Endodermal cell (in vitro differentiated cells): Measurements from ENCODE around the gene ADGRL3. TPM values are rescaled to one million over a fixed set of nuclear protein-coding genes. Genes with fewer than 3 reads are reported as not detected.

Source experiments
- DNase-seq: peaks from one replicate; pipeline ENCODE4 v3.0.0-alpha.2; 2017
- H3K27ac ChIP-seq: 2 replicates; pipeline ENCODE4 v1.5.1; 2013; ENCODE audit warnings: mild to moderate bottlenecking, low read depth, low read length, moderate library complexity
- H3K27me3 ChIP-seq: 2 replicates; pipeline ENCODE4 v1.6.1; 2013; ENCODE audit warnings: mild to moderate bottlenecking, low read length, moderate library complexity; ENCODE audit not compliant: insufficient read depth, control insufficient read depth, poor library complexity, severe bottlenecking
- H3K36me3 ChIP-seq: 2 replicates; pipeline ENCODE4 v1.7.0; 2013; ENCODE audit warnings: mild to moderate bottlenecking, low read length, moderate library complexity; ENCODE audit not compliant: control insufficient read depth, insufficient read depth
- H3K4me1 ChIP-seq: one replicate; pipeline ENCODE4 v1.7.0; 2013; ENCODE audit warnings: low read length; ENCODE audit not compliant: control insufficient read depth, insufficient read depth
- H3K4me3 ChIP-seq: 2 replicates; pipeline ENCODE4 v1.5.1; 2013; ENCODE audit warnings: mild to moderate bottlenecking, low read length, moderate library complexity
- H3K9ac ChIP-seq: 2 replicates; pipeline ENCODE4 v1.6.1; 2013; ENCODE audit warnings: mild to moderate bottlenecking, low read length, moderate library complexity; ENCODE audit not compliant: poor library complexity, severe bottlenecking; ENCODE audit errors: extremely low read depth
- H3K9me3 ChIP-seq: 2 replicates; pipeline ENCODE4 v1.6.1; 2013; ENCODE audit warnings: mild to moderate bottlenecking, low read length, moderate library complexity; ENCODE audit not compliant: control insufficient read depth
- H3K27ac Mint-ChIP-seq: 2 replicates; pipeline ENCODE4 v1.8.0; 2020; ENCODE audit warnings: mixed read lengths
- H3K27me3 Mint-ChIP-seq: 2 replicates; pipeline ENCODE4 v1.8.0; 2021; ENCODE audit warnings: mild to moderate bottlenecking, mixed read lengths; ENCODE audit not compliant: insufficient read depth
- H3K36me3 Mint-ChIP-seq: 2 replicates; pipeline ENCODE4 v1.8.0; 2020; ENCODE audit warnings: low read depth, mixed read lengths
- H3K4me1 Mint-ChIP-seq: 2 replicates; pipeline ENCODE4 v1.8.0; 2020; ENCODE audit warnings: mixed read lengths
- H3K4me3 Mint-ChIP-seq: 2 replicates; pipeline ENCODE4 v1.8.0; 2020; ENCODE audit warnings: mild to moderate bottlenecking, moderate library complexity, mixed read lengths
- H3K9me3 Mint-ChIP-seq: 2 replicates; pipeline ENCODE4 v1.8.0; 2020; ENCODE audit warnings: mild to moderate bottlenecking, mixed read lengths
- whole genome bisulfite sequencing, 2 experiments: methylation state at CpG; one replicate each; pipeline versions ENCODE4 v1.1.5 to v1.1.7; 2013; ENCODE audit warnings: missing lambda C conversion rate in 2 of 2, mixed read lengths in 1 of 2; ENCODE audit not compliant: insufficient coverage in 1 of 2, insufficient read length in 1 of 2; 5-methylcytosine and 5-hydroxymethylcytosine counted together
- total RNA-seq, 2 donors: library from RNA; stranded (reverse); fragmentation: NEBNext Ultra II Directional in 1 of 2; extraction: Animal tissue kit (Norgen Biotek cat#: 25700) in 1 of 2; gene quantifications; 2 replicates in 1 of 2; 3 replicates in 1 of 2; pipeline ENCODE4 v1.2.1, GENCODE V29; 2021
- TF ChIP-seq, protein P1 (sequence below): fragments of 200-600 bp; sonication (generic); conservative IDR thresholded peaks from 2 replicates; pipeline ENCODE4 v1.5.0; 2021; ENCODE audit warnings: antibody characterized with exemption, mild to moderate bottlenecking

ADGRL3 gene
- total RNA-seq, 2 donors from 2014 or later, result 9.9 to 10.3 TPM

DNA sequence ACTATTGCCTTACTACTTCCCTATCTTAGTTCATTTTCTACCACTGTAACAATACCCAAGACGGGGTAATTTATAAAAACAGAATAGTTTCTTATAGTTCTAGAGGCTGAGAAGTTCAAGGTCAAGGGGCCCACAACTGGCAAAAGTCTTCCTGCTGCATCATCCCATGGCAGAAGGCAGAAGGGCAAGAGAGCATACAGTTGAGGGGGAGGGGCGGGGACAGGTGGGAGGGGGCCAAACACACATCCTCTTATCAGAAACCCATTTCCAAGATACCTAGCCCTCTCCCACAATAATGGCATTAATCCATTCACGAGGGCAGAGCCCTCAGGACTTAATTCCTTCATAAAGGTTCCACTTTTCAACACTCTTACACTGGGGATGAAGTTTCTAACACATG, 690.2 kb downstream of the ADGRL3 start:
- H3K36me3 ChIP-seq, result no peaks in the 10 kb centered on the region
- H3K4me1 Mint-ChIP-seq, result peaks cover 6% of the 10 kb centered on the region
- H3K4me3 Mint-ChIP-seq, result no peak overlapping the region
- no peaks in the 10 kb centered on the region for H3K36me3 Mint-ChIP-seq
- H3K4me3 ChIP-seq, result no peak overlapping the region
- TF ChIP-seq, protein P1, sequence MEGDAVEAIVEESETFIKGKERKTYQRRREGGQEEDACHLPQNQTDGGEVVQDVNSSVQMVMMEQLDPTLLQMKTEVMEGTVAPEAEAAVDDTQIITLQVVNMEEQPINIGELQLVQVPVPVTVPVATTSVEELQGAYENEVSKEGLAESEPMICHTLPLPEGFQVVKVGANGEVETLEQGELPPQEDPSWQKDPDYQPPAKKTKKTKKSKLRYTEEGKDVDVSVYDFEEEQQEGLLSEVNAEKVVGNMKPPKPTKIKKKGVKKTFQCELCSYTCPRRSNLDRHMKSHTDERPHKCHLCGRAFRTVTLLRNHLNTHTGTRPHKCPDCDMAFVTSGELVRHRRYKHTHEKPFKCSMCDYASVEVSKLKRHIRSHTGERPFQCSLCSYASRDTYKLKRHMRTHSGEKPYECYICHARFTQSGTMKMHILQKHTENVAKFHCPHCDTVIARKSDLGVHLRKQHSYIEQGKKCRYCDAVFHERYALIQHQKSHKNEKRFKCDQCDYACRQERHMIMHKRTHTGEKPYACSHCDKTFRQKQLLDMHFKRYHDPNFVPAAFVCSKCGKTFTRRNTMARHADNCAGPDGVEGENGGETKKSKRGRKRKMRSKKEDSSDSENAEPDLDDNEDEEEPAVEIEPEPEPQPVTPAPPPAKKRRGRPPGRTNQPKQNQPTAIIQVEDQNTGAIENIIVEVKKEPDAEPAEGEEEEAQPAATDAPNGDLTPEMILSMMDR, result no peak
- no peaks in the 10 kb centered on the region for H3K27me3 ChIP-seq
- no peaks in the 10 kb centered on the region for H3K9me3 Mint-ChIP-seq
- H3K9ac ChIP-seq, result no peak overlapping the region
- H3K27me3 Mint-ChIP-seq, result no peaks in the 10 kb centered on the region
- 64 to 83% methylated on average over 1 to 3 of the region's 3 CpGs for WGBS, 2 experiments
- no peak overlapping the region for H3K27ac ChIP-seq
- H3K4me1 ChIP-seq, result no peaks in the 10 kb centered on the region
- no peak for DNase-seq
- H3K9me3 ChIP-seq, result no peaks in the 10 kb centered on the region
- H3K27ac Mint-ChIP-seq, result no peak overlapping the region

DNA sequence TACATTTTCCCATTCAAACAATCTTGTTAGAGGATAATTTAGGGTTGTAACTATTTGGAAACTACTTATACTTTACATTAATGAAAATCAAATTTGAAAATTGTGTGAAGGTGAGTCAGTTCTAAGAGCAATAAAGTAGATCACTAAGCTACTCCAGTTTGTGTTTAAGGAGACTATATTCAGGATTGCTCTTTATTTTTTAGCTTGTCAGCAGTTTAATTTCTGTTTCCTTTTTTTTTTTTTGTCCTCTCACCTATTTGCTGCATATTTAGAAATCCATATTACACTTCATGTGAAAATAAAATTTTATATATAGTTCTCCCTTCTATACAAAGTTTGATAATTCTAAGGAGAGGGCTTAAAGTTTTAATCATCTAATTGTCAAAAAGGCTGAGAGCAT, 691.8 kb downstream of the ADGRL3 start:
- Histone ChIP-seq H3K9ac (no peak overlapping the region), H3K27me3 (no peaks in the 10 kb centered on the region), H3K36me3 (no peaks in the 10 kb centered on the region), H3K4me1 (no peaks in the 10 kb centered on the region), H3K27ac (no peak overlapping the region), H3K4me3 (no peak overlapping the region), H3K9me3 (no peaks in the 10 kb centered on the region)
- Mint-ChIP-seq H3K36me3 (no peaks in the 10 kb centered on the region), H3K27ac (no peak overlapping the region), H3K4me1 (peaks cover 6% of the 10 kb centered on the region), H3K27me3 (no peaks in the 10 kb centered on the region), H3K9me3 (no peaks in the 10 kb centered on the region), H3K4me3 (no peak overlapping the region)
- TF ChIP-seq, protein P1, result no peak
- DNase-seq, result no peak

DNA sequence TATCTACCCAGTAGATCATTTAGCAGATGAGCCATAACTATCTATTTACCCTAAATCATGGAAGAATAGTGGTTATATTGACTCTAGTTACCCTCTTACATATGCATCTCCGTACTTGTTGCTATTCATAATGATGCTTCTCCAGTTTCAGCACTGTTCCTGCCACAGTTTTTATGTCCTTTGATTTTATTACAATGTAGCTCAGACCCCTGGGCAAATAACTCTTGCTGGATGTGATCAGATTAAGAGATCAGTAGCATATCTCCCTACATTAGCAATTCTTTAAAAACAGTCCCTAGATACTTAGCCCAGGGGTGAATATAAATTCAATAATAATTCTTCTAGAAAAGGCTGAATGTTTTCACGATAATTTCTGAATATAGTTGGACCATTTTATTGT, 696.5 kb downstream of the ADGRL3 start:
- TF ChIP-seq, protein P1, result no peak
- H3K9ac ChIP-seq, result no peak overlapping the region
- no peak overlapping the region for H3K27ac Mint-ChIP-seq
- no peaks in the 10 kb centered on the region for H3K9me3 ChIP-seq
- no peaks in the 10 kb centered on the region for H3K36me3 Mint-ChIP-seq
- H3K36me3 ChIP-seq, result no peaks in the 10 kb centered on the region
- no peak overlapping the region for H3K4me3 Mint-ChIP-seq
- no peaks in the 10 kb centered on the region for H3K27me3 ChIP-seq
- H3K4me1 ChIP-seq, result no peaks in the 10 kb centered on the region
- DNase-seq, result no peak
- no peak overlapping the region for H3K27ac ChIP-seq
- 89 to 100% methylated on average over 1 to 2 of the region's 2 CpGs for WGBS, 2 experiments
- H3K4me3 ChIP-seq, result no peak overlapping the region
- peaks cover 3% of the 10 kb centered on the region for H3K9me3 Mint-ChIP-seq
- H3K4me1 Mint-ChIP-seq, result no peaks in the 10 kb centered on the region
- H3K27me3 Mint-ChIP-seq, result no peaks in the 10 kb centered on the region
